HepG2 (cell line): ENCODE measurements around the gene PPA1. TPM values are rescaled to one million over a fixed set of nuclear protein-coding genes. Genes with fewer than 3 reads are reported as not detected.

Source experiments
- DDIT3 ChIP-seq: sonication (generic); formaldehyde crosslinking; IDR thresholded peaks from 2 replicates; pipeline ENCODE4 v1.4.0; 2020; ENCODE audit warnings: mild to moderate bottlenecking, missing genetic modification reagents
- HOXA7 ChIP-seq: sonication (generic); formaldehyde crosslinking; IDR thresholded peaks from 2 replicates; pipeline ENCODE4 v1.8.1; 2022; ENCODE audit warnings: mild to moderate bottlenecking, missing genetic modification reagents, moderate library complexity
- KDM5A ChIP-seq: fragments of 200-600 bp; sonication (generic); IDR thresholded peaks from 2 replicates; pipeline ENCODE4 v1.7.0; 2018; ENCODE audit warnings: antibody characterized with exemption, mild to moderate bottlenecking, low read length, borderline replicate concordance
- RXRA ChIP-seq: sonication (generic); formaldehyde crosslinking; IDR thresholded peaks from 2 replicates; pipeline ENCODE4 v1.5.1; 2020; ENCODE audit warnings: missing genetic modification reagents
- SALL1 ChIP-seq: sonication (generic); formaldehyde crosslinking; IDR thresholded peaks from 2 replicates; pipeline ENCODE4 v1.8.0; 2022; ENCODE audit warnings: mild to moderate bottlenecking, missing genetic modification reagents
- SMAD1 ChIP-seq: sonication (generic); formaldehyde crosslinking; IDR thresholded peaks from 2 replicates; pipeline ENCODE4 v1.4.0; 2020; ENCODE audit warnings: missing genetic modification reagents, low read depth, mild to moderate bottlenecking, borderline replicate concordance
- TGIF2 ChIP-seq: IDR thresholded peaks from 2 replicates; pipeline ENCODE4 v1.6.1; 2016; ENCODE audit warnings: control low read depth, missing compliant biosample characterization
- YEATS4 ChIP-seq: sonication (generic); formaldehyde crosslinking; IDR thresholded peaks from 2 replicates; pipeline ENCODE4 v1.4.0; 2020; ENCODE audit warnings: missing genetic modification reagents, borderline replicate concordance
- ZBTB33 ChIP-seq: sonication (generic); formaldehyde crosslinking; IDR thresholded peaks from 2 replicates; pipeline ENCODE4 v1.4.0; 2020; ENCODE audit warnings: missing genetic modification reagents
- ZBTB40 ChIP-seq, 2 experiments: fragments of 450-650 bp in 1 of 2; sonication (generic) in 1 of 2; formaldehyde crosslinking in 1 of 2; IDR thresholded peaks; 2 replicates each; pipeline versions ENCODE4 v1.6.1 to v1.8.0; 2016 to 2022; ENCODE audit warnings: antibody characterized with exemption in 1 of 2, mild to moderate bottlenecking in 1 of 2, missing genetic modification reagents in 1 of 2
- ZNF20 ChIP-seq: sonication (generic); formaldehyde crosslinking; IDR thresholded peaks from 2 replicates; pipeline ENCODE4 v1.4.0; 2020; ENCODE audit warnings: mild to moderate bottlenecking, moderate library complexity, missing genetic modification reagents
- polyA plus RNA-seq, 8 experiments: library from polyadenylated mRNA; depleted of rRNA in 3 of 8; stranded (reverse) in 7 of 8; unstranded in 1 of 8; fragments of >200 nt; fragmentation: Illumina TruSeq in 4 of 8; extraction: Trizol in 4 of 8; gene quantifications; 2 replicates each; pipeline versions ENCODE4 v1.2.1 to v1.2.3, GENCODE V29; 2011 to 2016; ENCODE audit warnings: low read depth in 4 of 8, missing spikeins in 1 of 8, mixed read lengths in 1 of 8; ENCODE audit not compliant: insufficient read depth in 1 of 8
- total RNA-seq, 5 experiments: library from RNA; depleted of rRNA; stranded (reverse); fragments of >200 nt; fragmentation: Illumina TruSeq; extraction: Trizol; gene quantifications; 2 replicates each; pipeline ENCODE4 v1.2.3, GENCODE V29; 2016; ENCODE audit warnings: low read depth in 1 of 5
- TF ChIP-seq, protein P1 (sequence below): sonication (generic); formaldehyde crosslinking; conservative IDR thresholded peaks from 2 replicates; pipeline ENCODE4 v1.4.0; 2020; ENCODE audit warnings: mild to moderate bottlenecking, missing genetic modification reagents, moderate library complexity

The PPA1 gene
- total and polyA plus RNA-seq, 2 of the 13 experiments (the other 11 are each of a cell fraction or from before 2014, with no cell fraction given) = 136 to 250 TPM

- TF ChIP-seq ZBTB33 (peak; percentile 12; the same call in 1 of the 2 replicates), SMAD1 (CRISPR knock-in tag) (no peak), HOXA7 (CRISPR knock-in tag) (no peak), ZBTB40 (IDR thresholded peaks at IDR 0.05) (peak; percentile 27; the same call in 1 of the 2 replicates), ZBTB40 (CRISPR knock-in tag; IDR thresholded peaks at IDR 0.05) (peak; percentile 45; the same call in 1 of the 2 replicates), ZNF20 (CRISPR knock-in tag) (no peak), RXRA (CRISPR knock-in tag) (peak; percentile 69; the same call in 1 of the 2 replicates), YEATS4 (peak; percentile 69), KDM5A (no peak), SALL1 (CRISPR knock-in tag) (peak; percentile 74; the same call in 1 of the 2 replicates), TGIF2 (CRISPR knock-in tag) (peak; percentile 62), DDIT3 (CRISPR knock-in tag) (no peak)
- TF ChIP-seq, protein P1, sequence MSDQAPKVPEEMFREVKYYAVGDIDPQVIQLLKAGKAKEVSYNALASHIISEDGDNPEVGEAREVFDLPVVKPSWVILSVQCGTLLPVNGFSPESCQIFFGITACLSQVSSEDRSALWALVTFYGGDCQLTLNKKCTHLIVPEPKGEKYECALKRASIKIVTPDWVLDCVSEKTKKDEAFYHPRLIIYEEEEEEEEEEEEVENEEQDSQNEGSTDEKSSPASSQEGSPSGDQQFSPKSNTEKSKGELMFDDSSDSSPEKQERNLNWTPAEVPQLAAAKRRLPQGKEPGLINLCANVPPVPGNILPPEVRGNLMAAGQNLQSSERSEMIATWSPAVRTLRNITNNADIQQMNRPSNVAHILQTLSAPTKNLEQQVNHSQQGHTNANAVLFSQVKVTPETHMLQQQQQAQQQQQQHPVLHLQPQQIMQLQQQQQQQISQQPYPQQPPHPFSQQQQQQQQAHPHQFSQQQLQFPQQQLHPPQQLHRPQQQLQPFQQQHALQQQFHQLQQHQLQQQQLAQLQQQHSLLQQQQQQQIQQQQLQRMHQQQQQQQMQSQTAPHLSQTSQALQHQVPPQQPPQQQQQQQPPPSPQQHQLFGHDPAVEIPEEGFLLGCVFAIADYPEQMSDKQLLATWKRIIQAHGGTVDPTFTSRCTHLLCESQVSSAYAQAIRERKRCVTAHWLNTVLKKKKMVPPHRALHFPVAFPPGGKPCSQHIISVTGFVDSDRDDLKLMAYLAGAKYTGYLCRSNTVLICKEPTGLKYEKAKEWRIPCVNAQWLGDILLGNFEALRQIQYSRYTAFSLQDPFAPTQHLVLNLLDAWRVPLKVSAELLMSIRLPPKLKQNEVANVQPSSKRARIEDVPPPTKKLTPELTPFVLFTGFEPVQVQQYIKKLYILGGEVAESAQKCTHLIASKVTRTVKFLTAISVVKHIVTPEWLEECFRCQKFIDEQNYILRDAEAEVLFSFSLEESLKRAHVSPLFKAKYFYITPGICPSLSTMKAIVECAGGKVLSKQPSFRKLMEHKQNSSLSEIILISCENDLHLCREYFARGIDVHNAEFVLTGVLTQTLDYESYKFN (CRISPR knock-in tag) = peak; percentile 69
Observed at GRCh38 chr10:70174058-70174741, 59.0 kb downstream of the PPA1 start (continued).
